Frontal cortex (tissue), 4 donors: Measurements from ENCODE around the gene GMCL1. TPM values are rescaled to one million over a fixed set of nuclear protein-coding genes. Genes with fewer than 3 reads are reported as not detected.
"Not testable (repeated sequence)": the region's sequence is repeated elsewhere in the genome, so short reads cannot be mapped to it uniquely, and the experiment has no call there.

Source experiments
- DNase-seq, 2 donors: peaks; one replicate each; pipeline ENCODE4 v3.0.0; 2012; ENCODE audit warnings: low spot score in 2 of 2
- FAIRE-seq: peaks from 2 replicates; lab custom pipeline; 2012; peaks lifted over from hg19 to GRCh38; lab: Jason Lieb, UNC
- total RNA-seq: library from RNA; depleted of rRNA; stranded (reverse); fragments of >200 nt; gene quantifications from one replicate; pipeline ENCODE4 v1.2.3, GENCODE V29; 2014
- donor health status: control.
- donor health status: control.
- donor health status: control.

GMCL1 gene
- total RNA-seq, 1 donor from 2014 or later = 13.5 TPM

GRCh38 chr2:69846182-69847067 lies 17.0 kb downstream of the GMCL1 start:
- FAIRE-seq = no peak

GRCh38 chr2:69847068-69847828 lies 17.8 kb downstream of the GMCL1 start:
- DNase-seq (no peak), FAIRE-seq (no peak)

More at GRCh38 chr2:69846182-69847067, 17.0 kb downstream of the GMCL1 start:
- DNase-seq = no peak

- no peak for DNase-seq
- no peak for FAIRE-seq
These were observed 18.8 kb downstream of the GMCL1 start for GRCh38 chr2:69848186-69848790.

- DNase-seq = no peak
- FAIRE-seq = no peak
These were observed 28.8 kb downstream of the GMCL1 start for GRCh38 chr2:69858261-69858660.

DNA sequence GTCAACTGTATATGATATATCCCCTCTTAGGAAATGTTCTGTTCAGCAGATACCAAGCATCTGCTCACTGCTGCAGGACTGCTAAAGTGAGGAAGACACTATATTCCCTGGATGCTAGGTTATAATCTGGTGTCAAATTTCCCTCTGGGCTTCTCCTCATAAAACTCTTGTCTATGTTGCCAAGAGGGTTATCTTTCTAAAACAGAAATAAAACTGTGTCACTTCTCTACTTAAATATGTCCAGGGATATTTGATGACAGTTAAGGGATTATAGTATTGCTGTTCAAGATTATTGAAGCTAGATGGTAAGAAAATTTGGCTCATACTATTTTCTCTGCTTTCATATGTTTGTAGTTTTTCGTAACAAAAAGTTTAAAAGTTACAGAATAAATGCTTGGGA lies 33.8 kb downstream of the GMCL1 start:
- DNase-seq (no peak), FAIRE-seq (no peak)

- FAIRE-seq (no peak), DNase-seq (no peak)
These were observed 59.0 kb downstream of the GMCL1 start for GRCh38 chr2:69888451-69888850.

GRCh38 chr2:69889302-69889701 lies 59.8 kb downstream of the GMCL1 start:
- FAIRE-seq = no peak
- no peak for DNase-seq

DNA sequence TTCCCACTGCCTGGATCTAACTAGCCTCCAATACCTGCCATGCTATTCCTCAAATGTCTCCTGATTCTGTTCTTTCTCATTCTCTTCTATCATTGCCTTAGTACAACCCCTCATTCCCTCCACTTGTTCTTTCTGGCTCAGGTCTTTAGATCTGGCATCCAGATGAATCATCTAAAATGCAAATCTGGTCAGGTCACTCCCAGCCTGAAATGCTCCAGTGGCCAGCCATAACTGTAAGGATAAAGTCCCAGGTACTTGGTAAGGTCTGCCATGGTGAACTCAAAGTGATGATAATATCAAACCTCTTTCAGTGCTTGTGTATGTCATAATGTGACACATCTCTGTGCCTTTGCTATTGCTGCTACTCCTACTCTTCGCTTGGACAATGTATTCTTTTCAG lies 61.4 kb downstream of the GMCL1 start:
- FAIRE-seq = no peak
- DNase-seq = no peak

DNA sequence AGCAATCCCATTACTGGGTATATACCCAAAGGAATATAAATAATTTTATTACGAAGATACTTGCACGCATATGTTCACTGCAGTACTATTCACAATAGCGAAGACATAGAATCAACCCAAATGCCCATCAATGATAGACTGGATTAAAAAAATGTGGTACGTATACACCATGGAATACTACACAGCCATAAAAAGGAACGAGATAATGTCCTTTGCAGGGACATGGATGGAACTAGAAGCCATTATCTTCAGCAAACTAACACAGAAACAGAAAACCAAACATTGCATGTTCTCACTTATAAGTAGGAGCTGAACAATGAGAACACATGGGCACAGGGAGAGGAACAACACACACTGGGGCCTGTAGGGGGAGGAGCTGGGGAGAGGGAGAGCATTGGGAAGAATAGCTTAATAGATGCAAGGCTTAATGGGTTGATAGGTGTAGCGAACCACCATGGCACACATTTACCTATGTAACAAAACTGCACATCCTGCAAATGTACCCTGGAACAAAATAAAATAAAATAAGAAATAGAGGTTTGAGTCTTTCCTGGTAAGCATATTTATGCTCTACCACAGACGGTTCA lies 63.5 kb downstream of the GMCL1 start:
- FAIRE-seq, DNase-seq: not testable (repeated sequence)

GRCh38 chr2:69893684-69894551 lies 64.5 kb downstream of the GMCL1 start, which contains the start of gene SNRNP27:
SNRNP27 (plus strand) TSS chr2:69893956; CDS start chr2:69893985, 29 bp downstream.
- DNase-seq (peak; percentile 34 to 75), FAIRE-seq (no peak)

GRCh38 chr2:69894737-69895136 lies 65.3 kb downstream of the GMCL1 start:
- DNase-seq, FAIRE-seq: not testable (repeated sequence)

DNA sequence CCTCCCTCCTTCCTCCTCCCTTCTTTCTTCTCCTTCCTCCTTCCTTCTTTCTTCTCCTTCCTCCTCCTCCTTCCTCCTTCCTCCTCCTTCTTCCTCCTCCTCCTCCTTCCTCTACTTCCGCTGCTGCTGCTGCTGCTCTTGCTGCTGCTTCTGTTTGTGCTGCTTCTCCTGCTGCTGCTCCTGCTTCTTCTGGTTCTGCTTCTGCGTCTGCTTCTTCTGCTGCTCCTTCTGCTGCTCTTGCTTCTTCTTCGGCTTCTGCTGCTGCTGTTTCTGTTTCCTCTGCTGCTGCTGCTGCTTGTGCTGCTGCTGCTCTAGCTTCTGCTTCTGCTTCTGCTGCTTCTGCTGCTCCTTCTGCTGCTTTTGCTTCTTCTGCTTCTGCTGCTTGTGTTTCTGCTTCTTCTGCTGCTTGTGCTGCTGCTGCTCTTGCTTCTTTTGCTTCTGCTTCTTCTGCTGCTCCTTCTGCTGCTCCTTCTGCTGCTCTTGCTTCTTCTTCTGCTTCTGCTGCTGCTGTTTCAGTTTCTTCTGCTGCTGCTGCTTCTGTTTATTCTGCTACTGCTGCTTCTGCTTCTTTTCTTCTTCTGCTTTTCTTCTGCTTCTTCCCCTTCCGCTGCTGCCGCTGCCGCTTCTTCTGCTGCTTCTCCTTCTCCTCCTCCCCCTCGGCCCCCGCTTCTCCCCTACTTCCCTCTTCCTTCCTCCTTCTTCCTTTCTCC lies 72.9 kb downstream of the GMCL1 start:
- FAIRE-seq (no peak), DNase-seq (no peak)

DNA sequence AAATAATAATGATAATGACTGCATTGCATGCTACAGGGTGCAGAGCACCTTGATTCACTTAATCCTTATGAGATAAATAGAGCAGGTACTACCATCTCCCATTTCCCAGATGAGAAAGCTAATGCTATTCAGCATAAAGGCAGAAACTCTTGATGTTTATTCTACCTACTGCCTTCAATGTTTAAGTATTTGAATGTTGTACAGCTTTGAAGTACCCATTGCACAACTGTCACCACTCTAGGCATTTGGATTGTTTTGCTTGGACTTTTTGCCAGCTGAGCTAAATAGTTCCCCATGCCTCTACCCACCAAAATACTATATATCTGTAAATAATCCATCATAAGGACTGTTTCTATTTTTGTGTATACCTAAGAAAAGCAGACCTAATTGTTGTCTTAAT lies 77.8 kb downstream of the GMCL1 start:
- FAIRE-seq (no peak), DNase-seq (no peak)

- DNase-seq = peak in 1 of 2 donors; percentile 28
- FAIRE-seq = peak; percentile 98
These were observed 82.6 kb downstream of the GMCL1 start for GRCh38 chr2:69911985-69912563.

GRCh38 chr2:69914164-69914949 lies 84.9 kb downstream of the GMCL1 start:
- peak; percentile 99 for FAIRE-seq
- peak in 1 of 2 donors; percentile 93 for DNase-seq

DNA sequence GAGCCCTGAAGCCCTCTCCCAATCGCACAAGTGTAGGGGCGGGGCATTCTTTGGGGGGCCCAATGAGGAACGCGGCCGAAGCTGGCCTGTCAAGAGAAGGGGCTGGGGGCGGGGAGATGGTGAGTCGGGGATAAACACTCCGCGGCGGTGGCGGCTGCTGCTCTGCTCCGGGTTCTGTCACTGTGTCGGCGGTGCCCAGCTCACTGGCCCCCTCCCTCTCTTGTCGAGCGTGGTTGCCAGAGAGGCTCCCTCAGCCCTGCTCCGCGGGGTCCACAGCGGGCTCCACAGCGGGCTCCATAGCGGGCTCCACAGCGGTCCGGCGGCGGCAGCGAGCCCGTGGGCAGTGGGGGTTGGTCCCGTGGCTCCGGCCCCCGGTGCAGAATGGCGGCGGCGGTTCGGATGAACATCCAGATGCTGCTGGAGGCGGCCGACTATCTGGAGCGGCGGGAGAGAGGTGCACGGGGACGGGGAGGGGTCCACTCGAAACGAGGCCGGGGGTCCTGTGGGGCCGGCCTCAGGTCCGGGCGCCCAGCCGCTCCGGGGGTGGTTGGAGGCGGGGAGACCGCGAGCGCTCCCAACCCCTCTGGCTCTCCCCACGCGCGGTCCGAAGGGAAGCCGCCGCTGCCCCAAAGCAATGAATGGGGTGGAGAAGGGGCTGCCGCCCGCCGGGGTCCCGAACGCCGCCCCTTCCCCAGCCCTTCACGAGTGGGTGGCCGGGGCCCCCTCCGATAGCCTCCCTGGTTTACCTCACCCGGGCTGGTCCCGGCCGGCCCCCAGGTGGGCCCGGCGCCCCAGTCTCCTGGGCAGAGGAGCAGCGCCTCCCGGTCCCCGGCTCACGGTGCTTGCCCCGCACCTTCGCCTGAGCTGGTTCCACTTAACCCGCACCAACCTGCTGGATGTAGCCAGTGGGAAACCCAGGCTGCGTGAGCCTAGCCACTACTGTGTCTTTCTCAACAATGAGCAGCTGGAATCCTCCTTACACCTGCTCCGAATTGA lies 85.8 kb downstream of the GMCL1 start, which contains the start of gene MXD1:
TSS of gene MXD1 (plus strand) at position 160 of the 996 bp plus-strand sequence. CDS start at position 382, 222 bp downstream.
- peak; percentile 22 to 97 for DNase-seq
- no peak for FAIRE-seq
